Smooth muscle cell (in vitro differentiated cells): ENCODE results near the gene LRBA. TPM values are rescaled to one million over a fixed set of nuclear protein-coding genes. Genes with fewer than 3 reads are reported as not detected.

Experiments
- DNase-seq: peaks from one replicate; lab custom pipeline; 2025; ENCODE audit not compliant: unreplicated experiment; lab: John Stamatoyannopoulos, UW
- H2AFZ ChIP-seq: fragments of 200-600 bp; sonication (generic); 2 replicates; pipeline ENCODE4 v1.6.0; 2016; ENCODE audit warnings: antibody characterized with exemption, low read depth, mild to moderate bottlenecking
- H3F3A ChIP-seq: fragments of 200-600 bp; sonication (generic); 2 replicates; pipeline ENCODE4 v1.6.0; 2017; ENCODE audit warnings: antibody characterized with exemption, low read depth
- H3K27ac ChIP-seq: fragments of 200-600 bp; sonication (generic); 2 replicates; pipeline ENCODE4 v1.5.1; 2016; ENCODE audit warnings: low read depth, mild to moderate bottlenecking
- H3K27me3 ChIP-seq: fragments of 200-600 bp; sonication (generic); 2 replicates; pipeline ENCODE4 v1.6.1; 2016; ENCODE audit warnings: low read depth, mild to moderate bottlenecking
- H3K36me3 ChIP-seq: fragments of 200-600 bp; sonication (generic); 2 replicates; pipeline ENCODE4 v1.5.1; 2016; ENCODE audit warnings: low read depth
- H3K4me1 ChIP-seq: fragments of 200-600 bp; sonication (generic); 2 replicates; pipeline ENCODE4 v1.5.1; 2016; ENCODE audit warnings: low read depth
- H3K4me2 ChIP-seq: fragments of 200-600 bp; sonication (generic); 2 replicates; pipeline ENCODE4 v1.6.0; 2016; ENCODE audit warnings: mild to moderate bottlenecking
- H3K4me3 ChIP-seq: fragments of 200-600 bp; sonication (generic); 2 replicates; pipeline ENCODE4 v1.5.1; 2016; ENCODE audit warnings: mild to moderate bottlenecking
- H3K79me2 ChIP-seq: fragments of 200-600 bp; sonication (generic); 2 replicates; pipeline ENCODE4 v1.6.0; 2016; ENCODE audit warnings: low read depth, mild to moderate bottlenecking
- H3K9ac ChIP-seq: fragments of 200-600 bp; sonication (generic); 2 replicates; pipeline ENCODE4 v1.6.0; 2016; ENCODE audit warnings: low read depth
- H3K9me3 ChIP-seq: fragments of 200-600 bp; sonication (generic); replicated peaks from 2 replicates; pipeline ENCODE4 v1.5.1; 2016; ENCODE audit warnings: low read depth
- H4K20me1 ChIP-seq: fragments of 200-600 bp; sonication (generic); 2 replicates; pipeline ENCODE4 v1.6.0; 2016; ENCODE audit warnings: low read depth
- WGBS: methylation state at CpG from one replicate; pipeline ENCODE4 v1.1.7; 2016; ENCODE audit warnings: low lambda C conversion rate; 5-methylcytosine and 5-hydroxymethylcytosine counted together
- polyA plus RNA-seq: library from polyadenylated mRNA; unstranded; fragments of >200 nt; fragmentation: Nextera tagmentation; extraction: Ambion mirVana; gene quantifications from 2 replicates; pipeline ENCODE4 v1.2.1, GENCODE V29; 2016
- total RNA-seq: library from RNA; depleted of rRNA; stranded (reverse); fragments of >200 nt; gene quantifications from 2 replicates; pipeline ENCODE4 v1.2.3, GENCODE V29; 2014
- TF ChIP-seq, protein P1 (sequence below): fragments of 200-600 bp; sonication (generic); IDR thresholded peaks from 2 replicates; pipeline ENCODE4 v1.5.1; 2017; ENCODE audit warnings: borderline replicate concordance, mild to moderate bottlenecking, antibody characterized with exemption; ENCODE audit not compliant: insufficient read depth, poor library complexity, severe bottlenecking

LRBA gene
- total and polyA plus RNA-seq, 2 experiments from 2014 or later = 1.6 to 26.2 TPM

DNA sequence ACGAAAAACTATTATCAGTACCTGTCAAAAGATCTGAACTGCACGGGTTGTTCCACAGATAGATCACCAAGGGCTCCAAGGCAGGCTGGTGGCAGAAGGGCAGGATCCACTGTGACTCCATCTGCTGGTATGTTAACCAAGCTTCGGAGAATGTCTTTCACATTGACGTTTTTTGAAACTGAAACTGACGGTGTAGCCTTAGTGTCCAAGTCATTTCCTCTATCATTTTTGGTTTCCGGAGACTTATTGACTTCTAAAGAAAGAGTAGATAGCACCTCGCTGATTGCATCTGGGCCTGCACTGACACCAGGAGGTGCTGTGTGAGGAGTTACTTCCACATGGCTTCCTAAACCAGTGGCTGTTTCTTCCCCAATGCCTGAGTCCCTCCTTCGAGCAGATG, 186.9 kb downstream of the LRBA start:
- no peaks in the 10 kb centered on the region for H3K36me3 ChIP-seq
- H3K27ac ChIP-seq = no peak overlapping the region
- H3K4me2 ChIP-seq = no peak overlapping the region
- TF ChIP-seq, protein P1, sequence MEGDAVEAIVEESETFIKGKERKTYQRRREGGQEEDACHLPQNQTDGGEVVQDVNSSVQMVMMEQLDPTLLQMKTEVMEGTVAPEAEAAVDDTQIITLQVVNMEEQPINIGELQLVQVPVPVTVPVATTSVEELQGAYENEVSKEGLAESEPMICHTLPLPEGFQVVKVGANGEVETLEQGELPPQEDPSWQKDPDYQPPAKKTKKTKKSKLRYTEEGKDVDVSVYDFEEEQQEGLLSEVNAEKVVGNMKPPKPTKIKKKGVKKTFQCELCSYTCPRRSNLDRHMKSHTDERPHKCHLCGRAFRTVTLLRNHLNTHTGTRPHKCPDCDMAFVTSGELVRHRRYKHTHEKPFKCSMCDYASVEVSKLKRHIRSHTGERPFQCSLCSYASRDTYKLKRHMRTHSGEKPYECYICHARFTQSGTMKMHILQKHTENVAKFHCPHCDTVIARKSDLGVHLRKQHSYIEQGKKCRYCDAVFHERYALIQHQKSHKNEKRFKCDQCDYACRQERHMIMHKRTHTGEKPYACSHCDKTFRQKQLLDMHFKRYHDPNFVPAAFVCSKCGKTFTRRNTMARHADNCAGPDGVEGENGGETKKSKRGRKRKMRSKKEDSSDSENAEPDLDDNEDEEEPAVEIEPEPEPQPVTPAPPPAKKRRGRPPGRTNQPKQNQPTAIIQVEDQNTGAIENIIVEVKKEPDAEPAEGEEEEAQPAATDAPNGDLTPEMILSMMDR = no peak
- H3K4me1 ChIP-seq = no peaks in the 10 kb centered on the region
- no peak overlapping the region for H3K9ac ChIP-seq
- DNase-seq = no peak
- 94% methylated on average over 8 of the region's 8 CpGs for WGBS
- H3F3A ChIP-seq = no peaks in the 10 kb centered on the region
- no peaks in the 10 kb centered on the region for H3K9me3 ChIP-seq
- H3K79me2 ChIP-seq = no peaks in the 10 kb centered on the region
- no peaks in the 10 kb centered on the region for H4K20me1 ChIP-seq
- H3K4me3 ChIP-seq = no peak overlapping the region
- no peak overlapping the region for H2AFZ ChIP-seq
- no peaks in the 10 kb centered on the region for H3K27me3 ChIP-seq

DNA sequence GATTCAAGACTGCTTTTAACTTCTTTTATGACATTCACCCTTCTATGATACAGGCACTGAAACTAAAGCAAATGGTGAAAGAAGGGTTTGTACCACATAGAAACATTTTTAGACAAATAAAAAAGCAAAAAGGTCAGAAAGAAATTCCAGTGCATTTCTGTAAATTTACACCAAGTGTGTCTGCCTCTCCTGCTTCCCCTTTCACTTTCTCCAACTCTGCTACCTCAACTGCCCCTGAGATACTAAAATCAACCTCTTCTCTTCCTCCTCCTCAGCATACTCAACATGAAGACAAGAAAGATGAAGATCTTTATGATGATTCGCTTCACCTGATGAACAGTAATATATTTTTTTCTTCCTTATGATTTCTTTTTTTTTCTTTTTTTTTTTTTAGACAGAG, 187.9 kb downstream of the LRBA start:
- Histone ChIP-seq H3K4me3 (no peak overlapping the region), H3K79me2 (no peaks in the 10 kb centered on the region), H4K20me1 (no peaks in the 10 kb centered on the region), H2AFZ (no peak overlapping the region), H3K4me1 (no peaks in the 10 kb centered on the region), H3F3A (no peaks in the 10 kb centered on the region), H3K9me3 (no peaks in the 10 kb centered on the region), H3K27me3 (no peaks in the 10 kb centered on the region), H3K36me3 (no peaks in the 10 kb centered on the region), H3K9ac (no peak overlapping the region), H3K4me2 (no peak overlapping the region), H3K27ac (no peak overlapping the region)
- 92% methylated on average over 1 of the region's 1 CpG for WGBS
- TF ChIP-seq, protein P1 = no peak
- DNase-seq = no peak

DNA sequence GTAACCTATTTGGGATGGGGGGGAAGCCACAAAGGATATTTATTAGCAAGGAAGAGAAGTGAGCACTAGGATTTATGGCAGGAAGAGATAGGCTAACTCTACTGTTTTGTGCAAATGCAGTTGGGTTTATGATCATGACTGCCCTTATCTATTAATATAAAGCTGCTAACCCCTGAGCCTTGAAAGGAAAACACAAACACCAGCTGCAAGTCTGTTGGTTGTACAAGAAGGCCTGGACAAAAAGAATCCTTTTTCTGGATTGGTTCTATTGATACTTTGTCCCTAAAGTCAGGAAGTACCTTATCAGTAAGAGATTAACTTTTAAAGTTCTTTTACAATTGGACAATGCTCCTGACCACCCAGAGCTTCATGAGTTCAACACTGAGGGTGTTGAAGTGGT, 188.8 kb downstream of the LRBA start:
- TF ChIP-seq, protein P1 = no peak
- no peaks in the 10 kb centered on the region for H3K79me2 ChIP-seq
- no peak overlapping the region for H3K4me3 ChIP-seq
- DNase-seq = no peak
- H4K20me1 ChIP-seq = no peaks in the 10 kb centered on the region
- no peaks in the 10 kb centered on the region for H3K4me1 ChIP-seq
- H3K27me3 ChIP-seq = no peaks in the 10 kb centered on the region
- no peaks in the 10 kb centered on the region for H3K36me3 ChIP-seq
- no peak overlapping the region for H2AFZ ChIP-seq
- H3F3A ChIP-seq = no peaks in the 10 kb centered on the region
- no peak overlapping the region for H3K27ac ChIP-seq
- H3K9me3 ChIP-seq = no peaks in the 10 kb centered on the region
- H3K4me2 ChIP-seq = no peak overlapping the region
- H3K9ac ChIP-seq = no peak overlapping the region

DNA sequence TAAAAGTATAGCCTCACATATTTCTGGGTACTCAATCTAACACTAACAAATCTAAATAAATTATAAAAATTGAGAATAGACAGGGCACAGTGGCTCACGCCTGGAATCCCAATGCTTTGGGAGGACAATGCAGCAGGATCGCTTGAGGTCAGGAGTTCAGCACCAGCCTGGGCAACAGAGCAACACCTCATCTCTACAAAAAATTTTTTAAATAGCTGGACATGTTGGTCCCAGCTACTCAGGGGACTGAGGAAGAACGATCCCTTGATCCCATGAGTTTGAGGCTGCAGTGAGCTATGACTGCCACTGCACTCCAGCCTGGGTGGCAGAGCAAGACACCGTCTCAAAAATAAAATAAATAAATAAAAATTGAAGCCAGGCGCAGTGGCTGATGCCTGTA, 192.7 kb downstream of the LRBA start:
- Histone ChIP-seq H3K9ac (no peak overlapping the region), H3K4me3 (no peak overlapping the region), H3K4me1 (no peaks in the 10 kb centered on the region), H3K27me3 (no peaks in the 10 kb centered on the region), H3K4me2 (no peak overlapping the region), H3K36me3 (no peaks in the 10 kb centered on the region), H2AFZ (no peak overlapping the region), H4K20me1 (no peaks in the 10 kb centered on the region), H3K79me2 (no peaks in the 10 kb centered on the region), H3K9me3 (no peaks in the 10 kb centered on the region), H3K27ac (no peak overlapping the region), H3F3A (no peaks in the 10 kb centered on the region)
- TF ChIP-seq, protein P1 = no peak
- 86% methylated on average over 5 of the region's 5 CpGs for WGBS
- no peak for DNase-seq
